GM13977 (cell line): ENCODE data around the gene GCLM.

Source experiments
- DNase-seq: peaks from one replicate; pipeline ENCODE4 v3.0.0; 2012; ENCODE audit warnings: low spot score
- in situ Hi-C: fragments of 300-500 bp; cut with MboI; formaldehyde crosslinking; loops from one replicate; pipeline ENCODE4 v1.12.0; 2022; ENCODE audit warnings: low sequenced_read_pairs, low pct_unique_long_range_greater_than_20kb, mixed read lengths, inconsistent platforms; ENCODE audit not compliant: unreplicated experiment
- TF ChIP-seq, protein P1 (sequence below): IDR thresholded peaks from 2 replicates; pipeline ENCODE4 v1.5.1; 2012; ENCODE audit warnings: mild to moderate bottlenecking, control low read depth; ENCODE audit not compliant: insufficient read depth; ENCODE audit errors: extremely low read depth, missing control alignments

The GCLM gene

DNA sequence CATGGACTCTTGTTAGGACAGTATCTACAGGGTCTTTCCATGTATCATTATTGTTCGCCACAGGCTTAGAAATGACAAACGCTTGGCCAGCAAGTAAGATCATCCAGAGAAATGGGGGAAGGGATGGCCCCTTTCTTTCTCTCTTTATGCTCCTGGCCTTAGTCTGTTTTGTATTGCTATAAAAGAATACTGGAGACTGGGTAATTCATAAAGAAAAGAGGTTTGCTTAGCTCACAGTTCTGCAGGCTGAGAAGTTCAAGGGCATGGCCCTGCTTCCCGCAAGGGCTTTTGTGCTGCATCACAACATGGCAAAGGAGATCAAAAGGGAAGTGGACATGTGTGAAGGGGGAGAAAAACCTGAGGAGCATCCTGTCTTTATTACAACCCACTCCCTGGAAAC lies 71.3 kb downstream of the GCLM start:
- TF ChIP-seq, protein P1, sequence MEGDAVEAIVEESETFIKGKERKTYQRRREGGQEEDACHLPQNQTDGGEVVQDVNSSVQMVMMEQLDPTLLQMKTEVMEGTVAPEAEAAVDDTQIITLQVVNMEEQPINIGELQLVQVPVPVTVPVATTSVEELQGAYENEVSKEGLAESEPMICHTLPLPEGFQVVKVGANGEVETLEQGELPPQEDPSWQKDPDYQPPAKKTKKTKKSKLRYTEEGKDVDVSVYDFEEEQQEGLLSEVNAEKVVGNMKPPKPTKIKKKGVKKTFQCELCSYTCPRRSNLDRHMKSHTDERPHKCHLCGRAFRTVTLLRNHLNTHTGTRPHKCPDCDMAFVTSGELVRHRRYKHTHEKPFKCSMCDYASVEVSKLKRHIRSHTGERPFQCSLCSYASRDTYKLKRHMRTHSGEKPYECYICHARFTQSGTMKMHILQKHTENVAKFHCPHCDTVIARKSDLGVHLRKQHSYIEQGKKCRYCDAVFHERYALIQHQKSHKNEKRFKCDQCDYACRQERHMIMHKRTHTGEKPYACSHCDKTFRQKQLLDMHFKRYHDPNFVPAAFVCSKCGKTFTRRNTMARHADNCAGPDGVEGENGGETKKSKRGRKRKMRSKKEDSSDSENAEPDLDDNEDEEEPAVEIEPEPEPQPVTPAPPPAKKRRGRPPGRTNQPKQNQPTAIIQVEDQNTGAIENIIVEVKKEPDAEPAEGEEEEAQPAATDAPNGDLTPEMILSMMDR = no peak
- no peak for DNase-seq
- in situ Hi-C loops = loop anchor here (25.0 kb wide), 1 partner anchor 401 kb away; the partner anchor contains the start of gene FNBP1L
